GM12873 (cell line): Measurements from ENCODE around the gene PAM.

ENCODE experiments used
- TF ChIP-seq, protein P1 (sequence below): IDR thresholded peaks from 2 replicates; pipeline ENCODE4 v1.5.1; 2012; ENCODE audit warnings: low read depth, mild to moderate bottlenecking, moderate library complexity, low read length, control low read depth; ENCODE audit not compliant: insufficient read depth; ENCODE audit errors: missing control alignments

PAM gene

DNA sequence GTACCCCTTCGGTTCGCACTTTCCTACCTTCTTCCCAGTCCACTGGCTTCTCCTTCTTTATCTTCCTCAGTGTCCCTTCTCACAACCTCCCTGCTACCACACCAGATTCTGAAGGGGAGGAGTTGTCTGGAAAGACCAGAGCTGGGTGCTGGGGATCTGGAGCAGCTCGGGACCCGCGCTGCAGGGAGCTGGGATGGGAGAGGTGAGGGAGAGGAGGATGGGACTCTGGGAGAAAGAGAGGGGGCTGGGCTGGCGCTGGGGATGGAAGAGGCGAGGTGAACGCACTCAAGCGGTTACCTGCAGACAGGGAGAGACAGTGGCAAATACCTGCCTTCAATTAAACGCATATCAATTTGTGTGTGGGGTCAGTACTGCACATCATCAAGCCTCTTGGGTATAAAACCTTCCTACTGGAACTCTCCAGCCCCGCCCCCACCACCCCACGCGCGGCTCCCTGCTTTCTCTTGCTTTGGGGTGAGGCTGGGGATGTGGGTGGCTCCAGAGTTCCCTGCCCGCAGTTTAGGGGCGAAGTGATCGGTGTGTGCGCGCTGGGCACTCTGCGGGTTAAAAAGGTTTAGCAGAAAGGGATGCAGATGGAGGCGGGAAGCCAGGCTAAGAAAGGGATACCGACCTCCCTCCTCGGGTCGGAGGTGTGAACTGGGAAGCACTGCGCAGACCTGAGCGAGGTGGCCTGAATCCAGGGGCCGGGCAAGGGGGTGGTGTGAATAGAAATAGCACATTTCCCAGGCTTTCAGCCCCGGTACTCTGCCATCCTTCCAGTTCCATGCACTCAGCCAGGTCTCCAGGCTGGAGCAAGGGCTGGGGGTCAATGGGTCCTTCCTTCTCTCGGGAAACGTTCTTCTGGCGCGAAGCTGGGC is 977 bp upstream of the PAM start:
- TF ChIP-seq, protein P1, sequence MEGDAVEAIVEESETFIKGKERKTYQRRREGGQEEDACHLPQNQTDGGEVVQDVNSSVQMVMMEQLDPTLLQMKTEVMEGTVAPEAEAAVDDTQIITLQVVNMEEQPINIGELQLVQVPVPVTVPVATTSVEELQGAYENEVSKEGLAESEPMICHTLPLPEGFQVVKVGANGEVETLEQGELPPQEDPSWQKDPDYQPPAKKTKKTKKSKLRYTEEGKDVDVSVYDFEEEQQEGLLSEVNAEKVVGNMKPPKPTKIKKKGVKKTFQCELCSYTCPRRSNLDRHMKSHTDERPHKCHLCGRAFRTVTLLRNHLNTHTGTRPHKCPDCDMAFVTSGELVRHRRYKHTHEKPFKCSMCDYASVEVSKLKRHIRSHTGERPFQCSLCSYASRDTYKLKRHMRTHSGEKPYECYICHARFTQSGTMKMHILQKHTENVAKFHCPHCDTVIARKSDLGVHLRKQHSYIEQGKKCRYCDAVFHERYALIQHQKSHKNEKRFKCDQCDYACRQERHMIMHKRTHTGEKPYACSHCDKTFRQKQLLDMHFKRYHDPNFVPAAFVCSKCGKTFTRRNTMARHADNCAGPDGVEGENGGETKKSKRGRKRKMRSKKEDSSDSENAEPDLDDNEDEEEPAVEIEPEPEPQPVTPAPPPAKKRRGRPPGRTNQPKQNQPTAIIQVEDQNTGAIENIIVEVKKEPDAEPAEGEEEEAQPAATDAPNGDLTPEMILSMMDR = no peak

DNA sequence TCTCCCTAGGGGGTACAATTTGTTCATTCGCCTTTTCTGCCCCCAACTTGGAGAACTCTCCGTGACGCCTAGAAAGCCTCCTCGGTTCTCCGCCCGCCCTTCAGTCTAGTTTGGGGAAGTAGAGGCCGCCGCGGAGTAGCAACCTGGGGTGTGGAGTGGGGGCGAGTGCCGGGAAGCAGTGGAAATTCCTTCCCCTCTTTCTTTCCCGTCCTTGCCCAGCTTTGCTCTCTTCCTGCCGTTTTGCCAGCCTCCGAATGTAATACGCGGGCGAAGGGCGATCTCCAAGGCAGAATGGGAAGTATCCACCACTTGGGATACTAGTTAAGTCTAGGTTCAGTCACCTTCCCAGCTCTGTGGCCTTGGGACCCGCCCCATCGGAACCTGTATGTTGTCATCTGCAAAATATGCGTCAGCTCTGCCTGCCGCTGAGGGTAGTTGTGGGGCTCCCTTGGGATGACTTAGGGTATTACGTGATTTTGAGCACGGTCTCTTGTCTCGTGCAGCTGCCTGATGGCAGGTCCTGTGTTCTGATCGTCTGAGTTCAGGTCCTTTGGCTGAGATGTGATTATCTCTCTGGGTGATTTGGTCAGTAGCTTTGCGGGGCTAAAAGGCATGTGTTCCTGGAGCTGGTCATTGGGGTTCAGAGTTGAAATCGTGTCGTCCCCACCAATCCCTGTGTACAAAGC is 724 bp downstream of the PAM start:
- TF ChIP-seq, protein P1 = peak; percentile 10

DNA sequence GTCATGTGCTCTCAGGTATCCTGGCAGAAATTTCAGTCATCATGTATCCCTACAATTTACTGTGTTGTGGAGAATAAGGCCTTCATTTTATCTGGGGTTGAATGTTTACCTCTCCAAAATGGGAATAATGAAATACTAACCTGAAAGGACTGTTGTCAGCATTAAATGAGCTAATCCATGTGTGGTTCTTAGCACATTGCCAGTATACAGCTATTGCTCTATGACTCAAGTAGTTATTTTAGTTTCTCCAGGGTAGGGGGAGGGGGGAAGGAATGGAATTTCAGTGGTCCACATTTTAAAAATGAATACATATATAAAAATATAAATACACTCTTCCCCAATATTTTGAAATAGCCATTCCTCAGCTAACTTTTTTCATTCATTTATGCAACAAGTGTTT is 3.5 kb downstream of the PAM start:
- TF ChIP-seq, protein P1 = no peak

DNA sequence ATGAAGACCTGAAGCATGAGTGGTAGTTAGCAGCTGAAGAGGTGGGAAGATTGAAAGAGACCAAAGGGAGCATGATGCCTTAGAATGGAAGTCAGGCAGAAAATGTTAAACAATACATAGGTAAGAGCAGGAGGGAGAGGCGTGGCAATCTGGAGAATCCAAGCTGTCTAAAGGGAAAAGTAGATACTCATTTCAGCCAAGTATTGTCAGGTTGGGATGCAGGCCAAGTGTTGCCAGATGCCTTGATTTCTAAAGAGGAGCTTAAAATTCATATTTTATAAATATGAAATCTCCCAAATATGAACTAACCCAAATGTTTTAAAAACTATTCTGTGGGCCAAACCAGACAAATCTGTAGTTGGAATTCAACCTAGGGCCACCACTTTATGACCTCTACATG is 4.2 kb downstream of the PAM start:
- TF ChIP-seq, protein P1 = no peak

DNA sequence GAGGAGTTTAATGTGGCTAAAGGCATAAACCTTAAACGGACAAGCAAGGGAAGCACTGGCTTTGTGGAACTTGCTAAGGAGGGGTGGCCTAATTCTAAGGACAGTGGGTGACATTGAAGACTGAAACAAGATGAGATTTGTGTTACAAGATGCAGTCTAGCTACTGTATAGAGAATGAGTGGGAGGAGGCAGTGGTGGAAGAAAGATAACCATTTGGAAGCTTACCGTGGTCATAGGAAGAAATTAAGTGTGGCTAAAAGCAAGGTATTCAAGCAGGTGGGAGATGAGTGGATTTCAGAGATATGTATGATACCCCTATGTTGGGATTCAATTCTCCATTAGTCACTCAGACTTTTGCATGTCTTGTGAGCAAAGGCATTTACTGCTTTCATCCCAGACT is 4.6 kb downstream of the PAM start:
- TF ChIP-seq, protein P1 = no peak

DNA sequence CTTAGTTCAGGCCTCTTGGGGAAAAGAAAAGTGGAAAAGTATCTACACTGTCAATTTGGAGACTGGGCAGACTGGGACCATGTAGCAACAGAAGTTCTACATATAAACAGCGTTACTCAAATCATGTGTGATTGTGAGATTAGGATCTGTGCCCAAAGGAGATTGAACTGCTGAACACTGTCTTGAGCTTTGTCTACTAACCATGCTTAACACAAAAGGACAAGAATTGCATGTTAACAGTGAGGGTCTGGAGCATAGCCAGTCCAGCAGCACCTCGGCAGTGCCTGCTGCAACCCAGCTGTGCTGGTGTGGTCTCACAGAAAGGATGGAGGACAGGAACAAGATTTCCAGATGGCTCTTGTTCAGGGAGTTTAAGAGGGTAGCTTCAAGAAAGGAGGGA is 5.7 kb downstream of the PAM start:
- TF ChIP-seq, protein P1 = no peak

DNA sequence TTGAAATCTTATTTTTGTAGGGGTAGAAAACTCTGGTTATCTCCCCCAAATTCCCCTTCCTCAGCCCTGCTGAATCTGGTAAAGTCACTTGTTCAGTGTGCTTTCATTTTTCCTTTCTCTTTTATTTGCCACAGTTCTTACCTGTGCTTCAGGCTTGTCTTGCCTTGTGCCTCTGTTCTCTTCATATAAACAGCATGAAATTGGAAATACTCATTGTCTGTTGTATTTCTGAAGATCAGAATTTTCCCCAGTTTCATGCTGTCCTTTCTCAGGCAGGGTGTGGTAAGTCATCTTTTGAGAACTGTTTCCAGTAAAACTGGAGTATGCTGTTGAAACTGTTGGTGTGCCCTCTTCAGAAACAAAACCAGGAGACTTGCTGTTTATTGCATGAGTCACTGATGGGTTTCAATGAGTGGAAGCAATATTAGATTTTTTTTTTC is 7.0 kb downstream of the PAM start:
- TF ChIP-seq, protein P1 = no peak
